Ovary (tissue), 9 donors: ENCODE data around the gene GJB3. TPM values are rescaled to one million over a fixed set of nuclear protein-coding genes. Genes with fewer than 3 reads are reported as not detected.

Experiments used
- DNase-seq, 5 donors: peaks; one replicate each; pipeline ENCODE4 v3.0.0-alpha.2; 2019 to 2020
- H3K27ac ChIP-seq, 2 donors: fragments of 200-600 bp; one replicate each; pipeline versions ENCODE4 v1.5.1 to v1.8.0; 2019 to 2022
- H3K27me3 ChIP-seq: fragments of 200-600 bp; one replicate; pipeline ENCODE4 v1.8.0; 2022
- H3K36me3 ChIP-seq: fragments of 200-600 bp; sonication (generic); one replicate; pipeline ENCODE4 v1.5.1; 2019
- H3K4me1 ChIP-seq: one replicate; pipeline ENCODE4 v1.8.1; 2013; ENCODE audit warnings: mild to moderate bottlenecking, moderate library complexity; ENCODE audit not compliant: insufficient read depth
- H3K4me3 ChIP-seq: fragments of 200-600 bp; sonication (generic); one replicate; pipeline ENCODE4 v1.5.1; 2017
- H3K9me3 ChIP-seq, 2 donors: fragments of 200-600 bp in 1 of 2; sonication (generic) in 1 of 2; one replicate each; pipeline versions ENCODE4 v1.5.1 to v1.8.1; 2013 to 2019; ENCODE audit warnings: mild to moderate bottlenecking in 1 of 2, moderate library complexity in 1 of 2
- EP300 ChIP-seq: sonication (generic); formaldehyde crosslinking; IDR thresholded peaks from one replicate; pipeline ENCODE4 v1.6.1; 2017; ENCODE audit warnings: antibody characterized with exemption
- POLR2A ChIP-seq: fragments of 450-650 bp; IDR thresholded peaks from one replicate; pipeline ENCODE4 v1.6.1; 2017; ENCODE audit warnings: antibody characterized with exemption, mild to moderate bottlenecking, moderate library complexity
- WGBS, 3 donors: extraction: QIAGEN DNeasy Blood & Tissue Kit in 1 of 3; methylation state at CpG; one replicate each; pipeline versions ENCODE4 v1.1.5 to v1.1.7; 2013 to 2017; 5-methylcytosine and 5-hydroxymethylcytosine counted together
- intact Hi-C, 4 donors: fragments of 100-400 bp; cut with DNase I; formaldehyde crosslinking; loops; one replicate each; pipeline versions ENCODE4 v1.11.0 to v1.15.1; 2022 to 2023
- polyA plus RNA-seq, 2 donors: library from polyadenylated mRNA; stranded (reverse); fragments of 200-250 nt in 1 of 2; fragments of 350-450 nt in 1 of 2; fragmentation: Illumina TruSeq in 1 of 2; extraction: RNeasy Lipid Tissue Mini Kit (QIAGEN cat#74804) in 1 of 2; gene quantifications; one replicate each; pipeline ENCODE4 v1.2.3, GENCODE V29; 2013 to 2014
- total RNA-seq, 7 donors: library from RNA; depleted of rRNA in 2 of 7; stranded (reverse); fragments of >200 nt in 2 of 7; fragmentation: NEBNext Ultra II Directional in 3 of 7; extraction: Animal tissue kit (Norgen Biotek cat#: 25700) in 3 of 7; gene quantifications; one replicate each; pipeline versions ENCODE4 v1.1.0 to v1.2.4, GENCODE V29; 2016 to 2023
- TF ChIP-seq, protein P1 (sequence below), 3 donors: fragments of 450-650 bp in 2 of 3; fragments of 200-600 bp in 1 of 3; IDR thresholded peaks; one replicate each; pipeline versions ENCODE4 v1.5.1 to v1.8.0; 2016 to 2022; ENCODE audit warnings: antibody characterized with exemption in 3 of 3, mild to moderate bottlenecking in 1 of 3
- donor health status: DM: no; HTN: no; CAD: no; lungs with moderate emphysema.
- donor health status: DM: no; HTN: no; CAD: no.
- donor health status: Bipolar disorder and iron deficiency.
- donor health status: DM: yes; HTN: yes; CAD: no.
- donor health status: DM: no; HTN: no; CAD: no.
- donor health status: DM: yes; HTN: yes; CAD: no.

GJB3 gene
- total and polyA plus RNA-seq, 9 donors = 0.23 to 1.7 (median 0.32) TPM; not detected in 5

- H3K36me3 ChIP-seq = no peaks in the 10 kb centered on the region
- no peak overlapping the region for H3K27ac ChIP-seq
- H3K4me1 ChIP-seq = peaks cover 4% of the 10 kb centered on the region
- 47 to 58% (median 47%) methylated on average over 10 of the region's 10 CpGs for WGBS, 3 donors
- DNase-seq = no peak
- no peaks in the 10 kb centered on the region for H3K9me3 ChIP-seq
- H3K4me3 ChIP-seq = no peak overlapping the region
- TF ChIP-seq, protein P1, sequence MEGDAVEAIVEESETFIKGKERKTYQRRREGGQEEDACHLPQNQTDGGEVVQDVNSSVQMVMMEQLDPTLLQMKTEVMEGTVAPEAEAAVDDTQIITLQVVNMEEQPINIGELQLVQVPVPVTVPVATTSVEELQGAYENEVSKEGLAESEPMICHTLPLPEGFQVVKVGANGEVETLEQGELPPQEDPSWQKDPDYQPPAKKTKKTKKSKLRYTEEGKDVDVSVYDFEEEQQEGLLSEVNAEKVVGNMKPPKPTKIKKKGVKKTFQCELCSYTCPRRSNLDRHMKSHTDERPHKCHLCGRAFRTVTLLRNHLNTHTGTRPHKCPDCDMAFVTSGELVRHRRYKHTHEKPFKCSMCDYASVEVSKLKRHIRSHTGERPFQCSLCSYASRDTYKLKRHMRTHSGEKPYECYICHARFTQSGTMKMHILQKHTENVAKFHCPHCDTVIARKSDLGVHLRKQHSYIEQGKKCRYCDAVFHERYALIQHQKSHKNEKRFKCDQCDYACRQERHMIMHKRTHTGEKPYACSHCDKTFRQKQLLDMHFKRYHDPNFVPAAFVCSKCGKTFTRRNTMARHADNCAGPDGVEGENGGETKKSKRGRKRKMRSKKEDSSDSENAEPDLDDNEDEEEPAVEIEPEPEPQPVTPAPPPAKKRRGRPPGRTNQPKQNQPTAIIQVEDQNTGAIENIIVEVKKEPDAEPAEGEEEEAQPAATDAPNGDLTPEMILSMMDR (IDR thresholded peaks at IDR 0.05) = no peak
- no peak for TF ChIP-seq POLR2A
- TF ChIP-seq EP300 = no peak
- intact Hi-C loops = no loop called here
- H3K27me3 ChIP-seq = no peaks in the 10 kb centered on the region
Measured at GRCh38 chr1:34777519-34778321, 3.3 kb upstream of the GJB3 start.

GRCh38 chr1:34778381-34778780 lies 2.6 kb upstream of the GJB3 start:
- Histone ChIP-seq H3K4me1 (peaks cover 4% of the 10 kb centered on the region), H3K27ac (no peak overlapping the region), H3K27me3 (no peaks in the 10 kb centered on the region), H3K9me3 (no peaks in the 10 kb centered on the region), H3K4me3 (no peak overlapping the region), H3K36me3 (no peaks in the 10 kb centered on the region)
- TF ChIP-seq, protein P1 (IDR thresholded peaks at IDR 0.05) = no peak
- TF ChIP-seq POLR2A = no peak
- intact Hi-C loops = no loop called here
- DNase-seq = no peak
- WGBS, 3 donors = 58 to 64% (median 61%) methylated on average over 6 of the region's 6 CpGs

- intact Hi-C loops = no loop called here
- 64 to 86% (median 67%) methylated on average over 5 of the region's 5 CpGs for WGBS, 3 donors
- H3K9me3 ChIP-seq = no peaks in the 10 kb centered on the region
- no peak overlapping the region for H3K4me3 ChIP-seq
- H3K27me3 ChIP-seq = no peaks in the 10 kb centered on the region
- H3K27ac ChIP-seq = no peak overlapping the region
- no peaks in the 10 kb centered on the region for H3K36me3 ChIP-seq
- TF ChIP-seq EP300 (no peak), POLR2A (no peak)
- TF ChIP-seq, protein P1 (IDR thresholded peaks at IDR 0.05) = no peak
- H3K4me1 ChIP-seq = peaks cover 4% of the 10 kb centered on the region
- DNase-seq = no peak
Measured at GRCh38 chr1:34779005-34779404, 2.0 kb upstream of the GJB3 start.

DNA sequence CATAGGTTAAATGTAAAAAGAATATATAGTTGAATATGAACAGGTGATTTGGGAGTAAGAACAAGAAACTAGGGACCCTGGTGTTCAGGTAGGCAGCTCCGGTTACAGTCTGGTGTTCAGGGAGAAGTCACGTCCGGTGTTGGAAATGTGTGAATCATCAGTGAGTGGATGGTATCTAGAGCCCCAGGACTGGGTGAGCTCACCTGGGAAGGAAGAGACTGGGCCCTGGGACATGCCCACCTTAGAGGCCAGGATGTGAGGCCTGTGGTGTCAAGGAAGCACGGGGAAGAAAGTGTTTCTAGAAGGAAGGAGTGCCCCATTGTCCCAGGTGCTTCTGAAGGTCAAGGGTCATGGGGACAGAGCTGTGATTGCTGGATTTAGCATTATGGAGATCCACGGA lies 1.5 kb upstream of the GJB3 start:
- H3K27me3 ChIP-seq = no peaks in the 10 kb centered on the region
- no peaks in the 10 kb centered on the region for H3K9me3 ChIP-seq
- intact Hi-C loops = no loop called here
- no peak for DNase-seq
- TF ChIP-seq EP300 (no peak), POLR2A (no peak)
- TF ChIP-seq, protein P1 (IDR thresholded peaks at IDR 0.05) = no peak
- WGBS, 3 donors = 74 to 80% (median 75%) methylated on average over 5 of the region's 5 CpGs
- H3K36me3 ChIP-seq = no peaks in the 10 kb centered on the region
- H3K4me1 ChIP-seq = peaks cover 4% of the 10 kb centered on the region
- no peak overlapping the region for H3K4me3 ChIP-seq
- no peak overlapping the region for H3K27ac ChIP-seq
